ENCODE results near the gene NEK7.
"Not testable (repeated sequence)": the region's sequence is repeated elsewhere in the genome, so short reads cannot be mapped to it uniquely, and the experiment has no call there.

The NEK7 gene

DNA sequence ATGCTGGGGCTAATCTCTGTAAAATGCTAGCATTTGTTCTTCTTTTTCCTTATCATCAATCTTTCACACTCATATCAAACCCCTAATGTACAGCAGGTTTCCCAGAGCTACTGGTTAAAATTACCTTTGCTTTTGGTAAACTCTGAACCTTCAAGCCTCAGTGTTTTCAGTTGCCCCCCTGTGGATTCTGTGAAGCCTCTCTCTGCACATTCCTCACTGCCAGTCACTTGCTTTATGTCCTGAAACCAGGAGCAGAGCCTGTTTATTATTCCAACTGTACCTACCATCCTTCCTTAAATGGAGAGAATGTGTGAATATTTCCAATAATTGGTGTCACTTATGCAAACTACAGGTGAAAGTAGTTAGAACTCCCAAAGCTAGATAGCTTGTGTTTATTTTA lies 134.2 kb downstream of the NEK7 start:
- DNase-seq (ENCODE audit: low spot score): no peak

DNA sequence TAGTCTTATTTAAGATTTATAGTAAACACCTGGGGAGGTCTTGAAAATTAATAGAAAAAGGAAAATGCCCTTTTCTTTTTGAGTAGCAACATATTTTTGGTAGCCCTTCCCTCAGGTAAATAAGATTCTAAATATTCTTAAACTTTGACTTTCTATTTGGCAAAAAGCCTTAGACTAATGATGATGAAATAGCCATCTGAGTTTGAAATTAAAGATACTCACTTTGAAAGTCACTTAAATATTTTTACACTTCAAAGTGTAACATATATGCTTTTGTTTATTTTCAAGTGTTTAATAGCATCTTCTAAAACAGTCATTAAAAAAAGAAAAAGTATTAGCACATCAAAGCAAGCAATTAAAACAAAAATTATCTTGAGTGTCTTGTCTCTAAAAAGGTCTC lies 135.1 kb downstream of the NEK7 start:
- no peak for DNase-seq (ENCODE audit: low spot score)

DNA sequence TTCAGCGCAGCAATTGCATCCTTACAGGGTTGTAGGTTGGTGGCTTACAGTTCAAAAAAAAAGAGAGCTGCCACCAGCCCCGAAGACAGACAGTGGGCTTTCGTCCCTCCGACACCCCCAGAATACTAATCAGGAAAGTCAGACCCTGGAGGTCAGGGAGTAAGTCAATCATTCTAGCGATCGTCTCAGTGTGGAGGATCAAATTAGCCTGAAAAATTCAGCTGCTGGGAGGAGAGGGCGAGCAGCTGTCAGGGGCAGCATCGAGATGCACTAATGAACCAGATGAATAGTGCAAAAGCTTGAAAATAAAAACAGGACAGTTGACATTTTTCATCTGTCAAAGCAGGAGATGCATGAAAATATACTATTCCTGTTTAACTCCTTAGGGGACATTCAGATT lies 138.4 kb downstream of the NEK7 start:
- DNase-seq (ENCODE audit: low spot score): no peak

DNA sequence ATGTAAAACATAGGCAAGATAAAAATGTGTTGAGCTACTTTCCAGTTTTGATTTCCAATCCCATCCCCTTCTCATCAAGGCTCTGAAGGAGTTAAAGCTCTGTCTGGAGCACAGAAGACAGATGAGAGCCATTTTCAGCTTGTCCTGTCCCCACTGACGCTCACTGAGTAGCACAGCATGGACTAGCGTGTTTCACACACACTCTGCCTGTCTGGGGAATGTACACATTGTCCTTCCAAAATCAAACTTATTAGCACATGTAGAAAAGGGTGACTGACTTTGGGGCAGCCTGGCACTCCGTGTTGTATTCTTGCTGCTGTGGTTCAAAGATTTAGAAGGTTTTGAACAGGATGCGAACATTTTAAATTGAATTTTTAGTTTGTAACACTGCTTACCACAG lies 139.2 kb downstream of the NEK7 start:
- DNase-seq (ENCODE audit: low spot score): no peak

- no peak for DNase-seq (ENCODE audit: low spot score)
Observed at GRCh38 chr1:198297281-198297680, 140.5 kb downstream of the NEK7 start.

DNA sequence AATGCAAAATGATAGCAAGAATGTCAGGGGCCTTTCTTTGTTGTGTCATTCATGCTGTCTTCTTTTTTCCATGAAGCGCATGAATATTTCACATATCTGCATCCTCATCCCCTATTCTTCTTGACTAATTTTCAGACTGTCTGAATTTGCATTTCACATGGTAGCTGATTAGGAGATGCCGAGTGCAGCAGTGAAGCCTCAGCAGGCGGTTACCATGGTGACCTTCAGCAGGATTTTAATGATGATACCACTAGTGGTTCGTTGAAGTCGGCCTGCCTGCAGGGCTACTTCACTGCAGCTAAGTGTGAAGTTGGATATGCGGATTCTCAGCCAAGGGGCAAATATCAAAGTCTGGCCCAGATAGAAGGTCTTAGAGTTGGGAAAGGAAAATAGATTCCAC lies 141.8 kb downstream of the NEK7 start:
- DNase-seq (ENCODE audit: low spot score): no peak

DNA sequence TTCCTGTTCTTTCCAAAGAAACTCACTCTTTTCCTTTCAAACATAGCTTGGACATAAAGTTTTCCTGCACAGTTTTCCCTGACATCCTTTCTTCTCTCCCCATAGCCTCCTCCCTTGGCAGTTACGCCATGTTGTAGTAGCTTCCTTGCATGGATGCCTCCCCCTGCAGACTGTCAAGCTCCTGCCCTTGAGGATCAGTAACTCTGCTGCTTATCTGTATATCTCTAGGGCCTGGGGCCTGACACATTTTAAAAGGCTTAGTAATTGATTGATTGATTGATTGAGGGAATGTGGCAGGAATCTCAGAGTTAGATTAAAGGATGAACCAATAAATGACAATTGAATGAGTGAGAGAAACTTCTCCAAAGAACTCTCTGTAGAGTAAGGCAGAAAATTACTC lies 143.7 kb downstream of the NEK7 start:
- no peak for DNase-seq (ENCODE audit: low spot score)

- DNase-seq (ENCODE audit: low spot score): no peak
Observed at GRCh38 chr1:198304431-198304830, 147.6 kb downstream of the NEK7 start.

- not testable (repeated sequence) for DNase-seq (ENCODE audit: low spot score)
Observed at GRCh38 chr1:198314817-198315216, 158.0 kb downstream of the NEK7 start.

- not testable (repeated sequence) for DNase-seq (ENCODE audit: low spot score)
Observed at GRCh38 chr1:198315331-198315730, 158.5 kb downstream of the NEK7 start.

DNA sequence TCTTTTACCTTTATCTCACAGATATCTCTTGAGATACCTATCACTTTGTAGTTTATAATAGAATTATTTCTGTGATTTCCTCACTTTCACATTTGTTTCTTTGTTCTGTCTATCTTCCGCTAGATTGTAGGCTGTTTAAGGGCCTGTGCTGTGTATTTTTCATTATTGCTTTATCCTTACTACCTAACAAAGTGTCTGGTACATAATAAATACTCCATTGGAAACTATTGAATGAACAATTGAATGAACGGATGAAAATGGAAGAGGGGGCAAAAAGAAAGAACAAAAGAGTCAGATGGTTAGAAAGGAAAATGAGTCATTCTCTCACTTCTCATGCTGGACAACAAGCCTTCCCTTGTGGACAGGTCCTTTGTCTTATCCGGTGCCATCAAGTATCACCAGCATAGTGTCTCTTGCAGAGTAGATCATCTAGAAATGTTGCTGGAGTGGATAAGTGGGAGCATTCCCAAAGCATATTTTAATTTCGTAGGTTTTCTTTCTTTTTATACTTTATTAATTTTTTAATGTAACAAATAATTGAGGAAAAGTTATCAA lies 159.8 kb downstream of the NEK7 start:
- DNase-seq (ENCODE audit: low spot score): no peak

- DNase-seq (ENCODE audit: low spot score): no peak
Observed at GRCh38 chr1:198318085-198318484, 161.3 kb downstream of the NEK7 start.

DNA sequence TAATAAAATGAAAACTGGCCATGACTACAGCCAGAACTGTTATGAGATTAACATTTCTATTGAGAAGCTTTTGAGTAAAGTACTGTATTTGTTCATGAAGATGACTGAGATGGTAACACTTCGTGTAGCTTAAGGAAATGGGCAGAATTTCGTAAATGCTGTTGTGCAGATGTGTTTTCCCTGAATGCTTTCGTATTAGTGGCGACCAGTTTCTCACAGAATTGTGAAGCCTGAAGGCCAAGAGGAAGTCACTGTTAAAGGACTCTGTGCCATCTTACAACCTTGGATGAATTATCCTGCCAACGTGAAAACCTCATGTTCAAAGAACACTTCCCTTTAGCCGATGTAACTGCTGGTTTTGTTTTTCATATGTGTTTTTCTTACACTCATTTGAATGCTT lies 164.0 kb downstream of the NEK7 start:
- no peak for DNase-seq (ENCODE audit: low spot score)

DNA sequence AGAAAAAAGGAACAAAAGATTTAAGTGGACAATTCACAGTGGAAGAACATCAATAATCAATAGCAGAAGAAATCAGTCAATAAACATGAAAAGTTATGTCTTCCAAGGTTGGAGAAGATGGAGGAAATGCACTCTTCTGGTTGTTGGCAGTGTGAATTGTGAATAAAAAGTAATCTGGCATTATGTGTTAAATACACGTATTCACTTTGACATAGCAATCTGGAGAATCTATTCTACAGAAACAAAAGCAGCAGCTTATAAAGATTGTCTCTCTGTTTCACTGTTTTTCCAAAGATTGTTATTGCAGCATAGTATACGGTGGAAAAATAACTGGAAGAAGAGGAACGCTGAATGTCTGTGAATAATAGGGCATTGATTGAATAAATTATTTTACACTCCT lies 169.4 kb downstream of the NEK7 start:
- DNase-seq (ENCODE audit: low spot score): no peak

DNA sequence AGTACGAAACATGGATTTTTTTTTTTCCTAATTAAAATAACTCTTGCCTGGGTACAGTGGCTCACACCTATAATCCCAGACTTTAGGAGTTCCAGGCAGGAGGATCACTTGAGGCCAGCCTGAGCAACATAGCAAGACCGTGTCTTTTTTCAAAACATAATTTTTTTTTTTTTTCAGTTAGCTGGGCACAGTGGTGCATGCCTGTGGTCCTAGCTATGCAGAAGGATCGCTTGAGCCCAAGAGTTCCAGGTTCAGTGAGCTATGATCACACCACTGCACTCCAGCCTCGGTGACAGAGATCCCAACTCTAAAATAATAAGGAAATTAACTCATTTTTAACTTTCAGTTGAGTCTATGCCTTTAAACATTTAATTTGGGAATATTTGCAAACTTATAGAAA lies 170.1 kb downstream of the NEK7 start:
- no peak for DNase-seq (ENCODE audit: low spot score)

DNA sequence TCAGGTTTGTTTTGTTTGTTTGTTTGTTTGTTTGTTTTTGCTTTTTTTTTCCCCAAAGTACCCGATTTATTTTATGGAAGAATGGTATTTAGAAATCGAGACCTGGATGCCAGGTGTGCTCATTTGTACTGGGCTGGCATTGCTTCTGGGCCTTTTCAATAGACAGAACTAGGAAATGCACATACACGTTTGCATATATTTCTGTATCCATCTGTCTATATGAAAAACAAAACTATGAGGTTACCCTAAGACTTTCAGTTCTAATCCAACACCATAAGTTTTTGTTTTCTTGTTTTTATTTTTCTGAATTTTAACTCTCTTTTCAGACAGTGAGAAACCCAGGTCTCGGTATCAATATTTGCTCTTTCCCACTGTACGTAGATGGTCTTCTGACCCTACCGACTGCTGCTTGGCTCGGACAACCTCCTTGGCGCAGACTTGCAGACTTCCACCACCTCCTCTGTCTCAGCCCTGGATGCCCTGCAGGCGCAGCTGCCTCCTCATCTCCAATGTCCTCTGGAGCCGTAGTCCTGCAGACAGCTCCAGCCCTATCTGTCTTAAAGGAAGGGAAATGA lies 171.7 kb downstream of the NEK7 start:
- DNase-seq (ENCODE audit: low spot score): no peak

DNA sequence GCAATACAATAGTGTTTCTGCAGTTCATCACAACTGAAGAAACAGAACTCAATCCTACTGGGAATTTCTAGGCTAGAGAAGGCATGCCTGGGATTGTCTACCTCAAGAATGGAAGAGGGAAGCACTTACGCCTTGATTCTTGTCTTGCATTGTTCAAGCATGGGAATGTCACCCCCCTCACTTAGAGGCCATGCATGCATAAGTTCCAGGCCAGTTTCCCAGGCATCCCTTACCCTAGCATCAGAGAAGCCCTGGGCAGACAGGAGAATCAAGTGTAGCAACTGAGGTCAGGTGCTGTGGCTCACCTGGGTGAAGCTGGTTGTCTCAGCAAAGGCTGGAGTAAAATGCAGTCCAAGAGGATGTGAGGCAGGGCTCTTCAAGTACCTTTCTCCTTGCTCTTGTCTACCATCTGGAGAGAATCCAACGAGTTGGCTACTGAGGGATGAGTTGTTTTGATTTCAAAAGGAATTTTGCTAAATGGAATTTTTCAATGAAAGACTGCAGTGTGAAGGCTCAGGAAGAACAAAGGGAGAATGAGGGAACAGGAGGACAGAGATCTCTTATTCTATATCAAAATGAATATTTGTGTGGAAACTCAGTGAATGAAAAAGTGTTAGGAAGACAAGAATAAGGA lies 174.3 kb downstream of the NEK7 start:
- no peak for DNase-seq (ENCODE audit: low spot score)

- DNase-seq (ENCODE audit: low spot score): no peak
Observed at GRCh38 chr1:198333744-198334143, 176.9 kb downstream of the NEK7 start.

- no peak for DNase-seq (ENCODE audit: low spot score)
Observed at GRCh38 chr1:198335663-198336062, 178.9 kb downstream of the NEK7 start.

GRCh38 chr1:198337886-198338285 lies 181.1 kb downstream of the NEK7 start:
- DNase-seq (ENCODE audit: low spot score): no peak

GRCh38 chr1:198340139-198340538 lies 183.3 kb downstream of the NEK7 start:
- DNase-seq (ENCODE audit: low spot score): no peak

DNA sequence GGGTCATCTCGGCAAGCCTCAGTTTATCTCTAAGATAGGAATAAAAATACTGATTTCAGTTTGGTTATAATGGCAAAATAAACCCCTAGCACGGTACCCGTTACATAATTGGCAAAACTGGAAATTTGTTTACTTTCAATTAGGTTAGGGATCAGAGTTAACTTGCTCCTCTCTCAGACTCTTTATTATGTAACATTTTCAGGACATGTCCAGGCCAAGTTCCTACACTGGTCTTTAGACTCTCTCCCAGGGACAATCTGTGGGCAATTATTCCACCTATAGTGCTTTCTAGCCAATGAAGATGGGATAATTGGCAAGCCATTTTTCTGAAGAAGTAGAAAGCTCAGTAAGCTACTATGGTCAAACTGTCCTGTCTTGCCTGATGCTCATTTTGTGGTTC lies 189.4 kb downstream of the NEK7 start:
- DNase-seq (ENCODE audit: low spot score): no peak

DNA sequence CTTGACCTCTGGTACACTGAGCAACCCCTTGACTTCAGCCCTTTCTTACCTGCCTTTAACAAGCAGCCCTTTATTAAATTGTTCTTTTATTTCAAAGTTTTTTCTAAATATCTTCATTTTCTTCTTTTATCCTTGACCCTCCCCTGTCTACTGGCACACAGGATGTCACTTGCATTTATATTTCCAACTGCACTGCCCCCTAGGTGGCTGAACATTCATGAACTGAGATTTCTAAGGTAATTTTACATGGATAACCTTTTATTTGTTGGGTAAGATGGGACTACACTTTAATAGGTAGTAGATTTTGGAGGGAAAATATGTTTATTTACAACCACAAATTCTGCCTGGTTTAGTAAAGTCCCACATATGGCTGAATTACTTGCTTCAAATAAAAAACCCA lies 193.7 kb downstream of the NEK7 start:
- no peak for DNase-seq (ENCODE audit: low spot score)
